Measurements from ENCODE around the gene MAGI3.

GRCh38 chr1:113734357-113735055 is 344.2 kb downstream of the MAGI3 start:
- TF ChIP-seq POLR2AphosphoS5 (IDR thresholded peaks at IDR 0.05; ENCODE audit: low read depth, low read length) (no peak), SIN3A (IDR thresholded peaks at IDR 0.05; ENCODE audit: borderline replicate concordance, insufficient read depth, low read length) (no peak)
- TF ChIP-seq, protein P1, sequence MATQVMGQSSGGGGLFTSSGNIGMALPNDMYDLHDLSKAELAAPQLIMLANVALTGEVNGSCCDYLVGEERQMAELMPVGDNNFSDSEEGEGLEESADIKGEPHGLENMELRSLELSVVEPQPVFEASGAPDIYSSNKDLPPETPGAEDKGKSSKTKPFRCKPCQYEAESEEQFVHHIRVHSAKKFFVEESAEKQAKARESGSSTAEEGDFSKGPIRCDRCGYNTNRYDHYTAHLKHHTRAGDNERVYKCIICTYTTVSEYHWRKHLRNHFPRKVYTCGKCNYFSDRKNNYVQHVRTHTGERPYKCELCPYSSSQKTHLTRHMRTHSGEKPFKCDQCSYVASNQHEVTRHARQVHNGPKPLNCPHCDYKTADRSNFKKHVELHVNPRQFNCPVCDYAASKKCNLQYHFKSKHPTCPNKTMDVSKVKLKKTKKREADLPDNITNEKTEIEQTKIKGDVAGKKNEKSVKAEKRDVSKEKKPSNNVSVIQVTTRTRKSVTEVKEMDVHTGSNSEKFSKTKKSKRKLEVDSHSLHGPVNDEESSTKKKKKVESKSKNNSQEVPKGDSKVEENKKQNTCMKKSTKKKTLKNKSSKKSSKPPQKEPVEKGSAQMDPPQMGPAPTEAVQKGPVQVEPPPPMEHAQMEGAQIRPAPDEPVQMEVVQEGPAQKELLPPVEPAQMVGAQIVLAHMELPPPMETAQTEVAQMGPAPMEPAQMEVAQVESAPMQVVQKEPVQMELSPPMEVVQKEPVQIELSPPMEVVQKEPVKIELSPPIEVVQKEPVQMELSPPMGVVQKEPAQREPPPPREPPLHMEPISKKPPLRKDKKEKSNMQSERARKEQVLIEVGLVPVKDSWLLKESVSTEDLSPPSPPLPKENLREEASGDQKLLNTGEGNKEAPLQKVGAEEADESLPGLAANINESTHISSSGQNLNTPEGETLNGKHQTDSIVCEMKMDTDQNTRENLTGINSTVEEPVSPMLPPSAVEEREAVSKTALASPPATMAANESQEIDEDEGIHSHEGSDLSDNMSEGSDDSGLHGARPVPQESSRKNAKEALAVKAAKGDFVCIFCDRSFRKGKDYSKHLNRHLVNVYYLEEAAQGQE (IDR thresholded peaks at IDR 0.05; ENCODE audit: insufficient read depth in 1 of 2, low read depth in 2 of 2, low read length in 2 of 2): no peak

All from PFSK-1 (cell line).